BLaER1 (cell line): ENCODE measurements around the gene HMGCLL1.

Source experiments
- H3K27ac ChIP-seq: shearing (Covaris generic); formaldehyde crosslinking; 2 replicates; pipeline ENCODE4 v1.8.1; 2022
- H3K27me3 ChIP-seq: shearing (Covaris generic); formaldehyde crosslinking; 2 replicates; pipeline ENCODE4 v1.8.1; 2022
- H3K36me3 ChIP-seq: shearing (Covaris generic); formaldehyde crosslinking; 2 replicates; pipeline ENCODE4 v1.8.1; 2022
- H3K4me1 ChIP-seq: shearing (Covaris generic); formaldehyde crosslinking; 2 replicates; pipeline ENCODE4 v1.8.1; 2022
- H3K4me2 ChIP-seq: shearing (Covaris generic); formaldehyde crosslinking; 2 replicates; pipeline ENCODE4 v1.8.1; 2022
- H3K4me3 ChIP-seq: shearing (Covaris generic); formaldehyde crosslinking; 2 replicates; pipeline ENCODE4 v1.8.1; 2022
- H3K9ac ChIP-seq: shearing (Covaris generic); formaldehyde crosslinking; 2 replicates; pipeline ENCODE4 v1.8.1; 2022
- H3K9me3 ChIP-seq: shearing (Covaris generic); formaldehyde crosslinking; 2 replicates; pipeline ENCODE4 v1.8.1; 2022
- H4K20me1 ChIP-seq: shearing (Covaris generic); formaldehyde crosslinking; 2 replicates; pipeline ENCODE4 v1.8.1; 2022
- Cebpa-rat ChIP-seq: shearing (Covaris generic); IDR thresholded peaks from 2 replicates; pipeline ENCODE4 v1.8.1; 2022

Gene HMGCLL1

GRCh38 chr6:55569638-55570037 is 9.4 kb downstream of the HMGCLL1 start:
- H3K4me3 ChIP-seq, result no peak overlapping the region
- no peaks in the 10 kb centered on the region for H3K4me1 ChIP-seq
- H3K27ac ChIP-seq, result no peak overlapping the region
- no peaks in the 10 kb centered on the region for H4K20me1 ChIP-seq
- no peak for TF ChIP-seq Cebpa-rat
- H3K27me3 ChIP-seq, result no peaks in the 10 kb centered on the region
- H3K9ac ChIP-seq, result no peak overlapping the region
- H3K9me3 ChIP-seq, result peaks cover 5% of the 10 kb centered on the region; the same call in 1 of the 2 replicates
- no peaks in the 10 kb centered on the region for H3K36me3 ChIP-seq
- H3K4me2 ChIP-seq, result no peak overlapping the region

DNA sequence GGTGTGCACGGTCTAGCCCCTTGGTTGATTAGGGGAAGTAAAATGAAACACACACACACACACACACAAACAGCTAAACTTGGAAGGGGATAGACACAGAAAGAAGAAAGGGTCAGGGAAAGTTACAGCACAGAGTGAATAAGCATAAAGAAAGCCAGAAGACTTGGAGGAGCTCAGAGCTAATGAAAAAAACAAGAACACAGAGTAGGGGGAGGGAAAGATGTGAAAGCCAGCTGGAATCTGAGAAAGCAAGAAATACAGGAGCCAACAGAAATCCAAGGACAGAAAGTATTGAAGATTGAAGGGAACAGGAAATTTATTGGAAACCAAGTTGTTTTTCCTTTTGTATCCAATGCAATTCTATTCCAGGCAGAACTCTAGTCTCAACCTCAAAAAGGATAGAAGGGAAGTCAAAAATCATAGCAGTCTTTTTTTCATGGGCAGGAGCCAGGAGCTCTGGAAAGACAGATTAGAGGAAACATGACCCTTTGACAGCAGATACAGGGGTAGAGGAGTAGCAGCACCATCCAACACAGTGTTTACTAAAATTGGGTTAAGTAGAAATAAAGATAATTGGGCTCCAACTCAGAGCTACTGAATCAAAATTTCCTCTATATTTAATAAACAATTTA is 10.1 kb downstream of the HMGCLL1 start:
- H3K27ac ChIP-seq, result no peak overlapping the region
- H3K36me3 ChIP-seq, result no peaks in the 10 kb centered on the region
- no peaks in the 10 kb centered on the region for H3K4me1 ChIP-seq
- H3K9ac ChIP-seq, result no peak overlapping the region
- H4K20me1 ChIP-seq, result no peaks in the 10 kb centered on the region
- no peak overlapping the region for H3K4me3 ChIP-seq
- H3K27me3 ChIP-seq, result no peaks in the 10 kb centered on the region
- H3K4me2 ChIP-seq, result no peak overlapping the region
- peaks cover 5% of the 10 kb centered on the region; the same call in 1 of the 2 replicates for H3K9me3 ChIP-seq
- TF ChIP-seq Cebpa-rat, result no peak

GRCh38 chr6:55567558-55567957 is 11.4 kb downstream of the HMGCLL1 start:
- no peak overlapping the region for H3K27ac ChIP-seq
- no peak overlapping the region for H3K4me3 ChIP-seq
- H3K27me3 ChIP-seq, result no peaks in the 10 kb centered on the region
- H4K20me1 ChIP-seq, result no peaks in the 10 kb centered on the region
- H3K9me3 ChIP-seq, result no peaks in the 10 kb centered on the region
- TF ChIP-seq Cebpa-rat, result no peak
- H3K9ac ChIP-seq, result no peak overlapping the region
- no peaks in the 10 kb centered on the region for H3K36me3 ChIP-seq
- no peak overlapping the region for H3K4me2 ChIP-seq
- H3K4me1 ChIP-seq, result no peaks in the 10 kb centered on the region

DNA sequence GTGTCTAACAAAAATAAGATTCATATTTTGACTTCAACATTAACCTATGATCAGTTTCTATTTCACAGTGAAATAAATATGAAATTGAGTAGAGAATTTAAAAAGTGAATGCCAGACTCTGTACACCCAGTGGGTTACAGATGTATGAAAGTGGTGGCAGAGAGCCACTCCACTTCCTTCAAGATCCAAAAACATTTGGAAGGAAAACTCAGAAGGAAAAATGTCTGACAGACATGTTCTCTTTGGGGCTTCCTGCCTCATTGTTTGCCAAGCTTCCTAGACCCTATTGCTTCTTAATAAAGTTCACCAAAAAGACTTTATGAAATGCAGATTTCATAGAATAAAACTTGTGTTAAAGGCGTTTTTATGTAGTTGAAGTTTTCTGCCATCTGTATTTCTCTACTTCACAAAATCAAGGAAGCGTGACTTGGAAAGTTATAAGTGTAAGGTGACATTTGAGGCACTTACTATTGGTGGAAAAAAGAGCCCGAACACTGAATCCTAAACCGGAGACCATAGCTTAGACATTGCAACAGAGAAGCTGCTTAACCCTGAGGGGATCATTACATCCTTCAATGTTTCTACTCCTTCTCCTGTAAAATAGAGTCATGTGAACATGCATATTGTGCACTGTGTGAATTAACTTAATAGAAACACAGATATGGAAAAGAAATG is 12.8 kb downstream of the HMGCLL1 start:
- Histone ChIP-seq H3K36me3 (no peaks in the 10 kb centered on the region), H3K27ac (no peak overlapping the region), H3K9ac (no peak overlapping the region), H3K4me1 (no peaks in the 10 kb centered on the region), H3K9me3 (no peaks in the 10 kb centered on the region), H3K4me2 (no peak overlapping the region), H4K20me1 (no peaks in the 10 kb centered on the region), H3K27me3 (no peaks in the 10 kb centered on the region), H3K4me3 (no peak overlapping the region)
- TF ChIP-seq Cebpa-rat, result no peak

- H4K20me1 ChIP-seq, result no peaks in the 10 kb centered on the region
- H3K27ac ChIP-seq, result no peak overlapping the region
- no peak for TF ChIP-seq Cebpa-rat
- H3K27me3 ChIP-seq, result no peaks in the 10 kb centered on the region
- H3K36me3 ChIP-seq, result no peaks in the 10 kb centered on the region
- H3K4me1 ChIP-seq, result no peaks in the 10 kb centered on the region
- no peak overlapping the region for H3K4me3 ChIP-seq
- H3K9ac ChIP-seq, result no peak overlapping the region
- no peaks in the 10 kb centered on the region for H3K9me3 ChIP-seq
- no peak overlapping the region for H3K4me2 ChIP-seq
Measured at GRCh38 chr6:55562318-55562717, 16.7 kb downstream of the HMGCLL1 start.

GRCh38 chr6:55560290-55560885 is 18.6 kb downstream of the HMGCLL1 start:
- no peak overlapping the region for H3K4me3 ChIP-seq
- no peaks in the 10 kb centered on the region for H3K4me1 ChIP-seq
- H3K27me3 ChIP-seq, result no peaks in the 10 kb centered on the region
- H3K36me3 ChIP-seq, result no peaks in the 10 kb centered on the region
- TF ChIP-seq Cebpa-rat, result no peak
- H4K20me1 ChIP-seq, result no peaks in the 10 kb centered on the region
- H3K9ac ChIP-seq, result no peak overlapping the region
- H3K27ac ChIP-seq, result no peak overlapping the region
- no peaks in the 10 kb centered on the region for H3K9me3 ChIP-seq
- H3K4me2 ChIP-seq, result no peak overlapping the region

- no peak overlapping the region for H3K9ac ChIP-seq
- no peak overlapping the region for H3K27ac ChIP-seq
- no peaks in the 10 kb centered on the region for H4K20me1 ChIP-seq
- H3K27me3 ChIP-seq, result no peaks in the 10 kb centered on the region
- no peak for TF ChIP-seq Cebpa-rat
- no peaks in the 10 kb centered on the region for H3K9me3 ChIP-seq
- no peak overlapping the region for H3K4me3 ChIP-seq
- no peaks in the 10 kb centered on the region for H3K4me1 ChIP-seq
- no peak overlapping the region for H3K4me2 ChIP-seq
- H3K36me3 ChIP-seq, result no peaks in the 10 kb centered on the region
Measured at GRCh38 chr6:55557146-55557545, 21.8 kb downstream of the HMGCLL1 start.

DNA sequence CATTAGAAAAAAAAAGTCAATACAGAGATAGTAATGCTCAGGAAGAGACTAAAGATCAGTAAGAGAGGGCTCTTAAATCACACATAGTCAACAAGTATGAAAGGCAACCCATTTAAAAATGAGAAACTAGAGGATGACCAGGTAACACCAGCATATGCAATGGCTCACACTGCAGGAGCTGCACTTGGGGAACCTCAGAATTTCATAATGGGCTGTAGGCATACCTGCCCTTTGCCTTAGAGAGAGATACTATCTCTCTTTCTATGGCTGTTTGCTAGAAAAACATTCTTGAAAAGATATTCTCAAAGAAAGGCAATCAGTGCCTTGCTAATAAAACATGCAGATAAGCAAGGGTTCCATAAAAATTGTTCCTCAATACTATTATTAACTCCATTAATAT is 33.2 kb downstream of the HMGCLL1 start:
- Histone ChIP-seq H3K4me2 (no peak overlapping the region), H3K9me3 (no peaks in the 10 kb centered on the region), H3K27ac (no peak overlapping the region), H3K4me1 (no peaks in the 10 kb centered on the region), H3K27me3 (no peaks in the 10 kb centered on the region), H3K36me3 (no peaks in the 10 kb centered on the region), H3K9ac (no peak overlapping the region), H3K4me3 (no peak overlapping the region), H4K20me1 (no peaks in the 10 kb centered on the region)
- no peak for TF ChIP-seq Cebpa-rat

DNA sequence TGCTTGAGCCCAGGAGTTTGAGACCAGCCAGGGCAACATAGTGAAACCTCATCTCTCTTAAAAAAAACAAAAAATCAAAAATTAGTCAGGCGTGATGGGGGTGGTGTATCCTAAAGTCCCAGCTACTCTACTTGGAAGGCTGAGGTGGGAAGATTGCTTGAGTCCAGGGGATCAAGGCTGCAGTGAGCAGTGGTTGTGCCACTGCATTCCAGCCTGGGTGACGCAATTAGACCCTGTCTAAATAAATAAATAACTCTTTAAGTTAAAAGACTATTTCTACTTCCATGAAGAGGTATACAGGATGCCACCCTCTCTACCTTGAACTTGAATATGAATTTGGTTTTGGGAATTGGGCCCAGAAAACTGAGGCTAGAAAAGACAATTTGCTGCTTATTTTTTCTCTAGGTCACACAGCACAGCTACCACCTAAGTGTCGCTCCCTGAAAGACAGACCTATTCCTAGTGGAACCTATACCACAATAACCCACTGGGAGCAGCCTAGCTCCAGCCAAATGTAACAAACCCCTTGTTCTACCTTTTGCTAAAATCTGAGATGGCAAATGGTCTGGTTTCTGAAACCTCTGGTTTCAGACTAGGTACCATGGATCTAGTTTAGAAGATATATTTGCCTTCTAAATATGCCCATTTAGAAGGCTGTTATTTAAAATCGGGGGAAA is 35.2 kb downstream of the HMGCLL1 start:
- Histone ChIP-seq H3K9ac (no peak overlapping the region), H3K9me3 (no peaks in the 10 kb centered on the region), H3K36me3 (no peaks in the 10 kb centered on the region), H3K4me2 (no peak overlapping the region), H4K20me1 (no peaks in the 10 kb centered on the region), H3K27ac (no peak overlapping the region), H3K4me3 (no peak overlapping the region), H3K27me3 (no peaks in the 10 kb centered on the region), H3K4me1 (no peaks in the 10 kb centered on the region)
- TF ChIP-seq Cebpa-rat, result no peak

DNA sequence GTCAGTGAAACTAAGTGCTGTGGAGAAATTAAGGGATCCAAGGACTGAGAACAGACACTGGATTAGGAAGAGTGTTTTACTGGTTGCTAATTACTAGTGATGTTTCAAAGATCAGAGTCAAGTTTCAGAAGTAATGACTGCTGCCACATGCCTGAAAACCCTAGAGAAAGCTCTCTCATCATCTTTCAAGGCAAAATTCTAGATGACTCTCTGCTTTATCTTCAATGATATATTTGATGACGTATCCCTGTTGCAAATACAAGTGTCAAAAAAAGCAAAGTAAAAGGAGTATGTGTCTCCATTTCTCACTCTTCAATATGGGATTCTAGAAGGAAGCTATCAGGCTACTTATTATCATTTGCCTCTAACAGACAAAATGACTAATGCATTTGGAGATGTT is 38.0 kb downstream of the HMGCLL1 start:
- no peak for TF ChIP-seq Cebpa-rat
- Histone ChIP-seq H3K4me1 (no peaks in the 10 kb centered on the region), H3K4me3 (no peak overlapping the region), H3K4me2 (no peak overlapping the region), H3K9ac (no peak overlapping the region), H3K36me3 (no peaks in the 10 kb centered on the region), H3K27me3 (no peaks in the 10 kb centered on the region), H3K27ac (no peak overlapping the region), H4K20me1 (no peaks in the 10 kb centered on the region), H3K9me3 (no peaks in the 10 kb centered on the region)
